ENCODE results near the gene AGGF1.

Gene AGGF1

GRCh38 chr5:77012601-77013000, 17.6 kb upstream of the AGGF1 start:
- H3K36me3 ChIP-seq (ENCODE audit: low read depth), result no peaks in the 10 kb centered on the region
- no peaks in the 10 kb centered on the region for H3K9me3 ChIP-seq (ENCODE audit: severe bottlenecking)
- no peaks in the 10 kb centered on the region for H3K4me1 ChIP-seq (ENCODE audit: insufficient read depth, poor library complexity, severe bottlenecking)
- no peak for TF ChIP-seq CTCF (IDR thresholded peaks at IDR 0.05; ENCODE audit: poor library complexity, severe bottlenecking)
- no peak for DNase-seq (ENCODE audit: low spot score)
- no peak overlapping the region for H3K4me3 ChIP-seq (ENCODE audit: severe bottlenecking)
- peak; percentile 97 for ATAC-seq (ENCODE audit: low read depth)
- no peaks in the 10 kb centered on the region for H3K27me3 ChIP-seq (ENCODE audit: insufficient read depth, poor library complexity, severe bottlenecking)
- H3K27ac ChIP-seq (ENCODE audit: poor library complexity, severe bottlenecking), result no peak overlapping the region

- ATAC-seq (ENCODE audit: low read depth), result peak; percentile 30; the same call in 1 of the 3 replicates
- DNase-seq (ENCODE audit: low spot score), result no peak
- Histone ChIP-seq H3K27me3 (ENCODE audit: insufficient read depth, poor library complexity, severe bottlenecking) (no peaks in the 10 kb centered on the region), H3K9me3 (ENCODE audit: severe bottlenecking) (no peaks in the 10 kb centered on the region), H3K4me1 (ENCODE audit: insufficient read depth, poor library complexity, severe bottlenecking) (no peaks in the 10 kb centered on the region), H3K4me3 (ENCODE audit: severe bottlenecking) (no peak overlapping the region), H3K36me3 (ENCODE audit: low read depth) (no peaks in the 10 kb centered on the region), H3K27ac (ENCODE audit: poor library complexity, severe bottlenecking) (no peak overlapping the region)
- peak; percentile 59 for TF ChIP-seq CTCF (IDR thresholded peaks at IDR 0.05; ENCODE audit: poor library complexity, severe bottlenecking)
These were observed 14.2 kb upstream of the AGGF1 start for GRCh38 chr5:77015938-77016569.

- DNase-seq (ENCODE audit: low spot score), result no peak
These were observed 13.2 kb upstream of the AGGF1 start for GRCh38 chr5:77016962-77017361.

GRCh38 chr5:77017668-77018067, 12.5 kb upstream of the AGGF1 start:
- ATAC-seq (ENCODE audit: low read depth) (no peak), DNase-seq (ENCODE audit: low spot score) (no peak)
- TF ChIP-seq CTCF (IDR thresholded peaks at IDR 0.05; ENCODE audit: poor library complexity, severe bottlenecking), result no peak
- Histone ChIP-seq H3K36me3 (ENCODE audit: low read depth) (no peaks in the 10 kb centered on the region), H3K27ac (ENCODE audit: poor library complexity, severe bottlenecking) (no peak overlapping the region), H3K4me1 (ENCODE audit: insufficient read depth, poor library complexity, severe bottlenecking) (no peaks in the 10 kb centered on the region), H3K9me3 (ENCODE audit: severe bottlenecking) (no peaks in the 10 kb centered on the region), H3K27me3 (ENCODE audit: insufficient read depth, poor library complexity, severe bottlenecking) (no peaks in the 10 kb centered on the region), H3K4me3 (ENCODE audit: severe bottlenecking) (no peak overlapping the region)

More at GRCh38 chr5:77016962-77017361, 13.2 kb upstream of the AGGF1 start:
- Histone ChIP-seq H3K9me3 (ENCODE audit: severe bottlenecking) (no peaks in the 10 kb centered on the region), H3K4me3 (ENCODE audit: severe bottlenecking) (no peak overlapping the region), H3K4me1 (ENCODE audit: insufficient read depth, poor library complexity, severe bottlenecking) (no peaks in the 10 kb centered on the region), H3K27ac (ENCODE audit: poor library complexity, severe bottlenecking) (no peak overlapping the region), H3K36me3 (ENCODE audit: low read depth) (no peaks in the 10 kb centered on the region), H3K27me3 (ENCODE audit: insufficient read depth, poor library complexity, severe bottlenecking) (no peaks in the 10 kb centered on the region)
- ATAC-seq (ENCODE audit: low read depth), result no peak
- TF ChIP-seq CTCF (IDR thresholded peaks at IDR 0.05; ENCODE audit: poor library complexity, severe bottlenecking), result no peak

Measured in RWPE2 (cell line).